GM12878 (cell line): ENCODE results near the gene GPC6.

ENCODE experiments used
- ATF7 ChIP-seq: fragments of 450-650 bp; IDR thresholded peaks from 2 replicates; pipeline ENCODE4 v1.6.1; 2016; ENCODE audit warnings: low read depth, mild to moderate bottlenecking
- CEBPB ChIP-seq, 2 experiments: fragments of 150-350 bp in 1 of 2; IDR thresholded peaks; 2 replicates each; pipeline ENCODE4 v1.6.1; 2012 to 2014; ENCODE audit warnings: low read depth in 2 of 2, low read length in 2 of 2, borderline replicate concordance in 1 of 2, inconsistent platforms in 1 of 2
- CTCF ChIP-seq, 3 experiments: IDR thresholded peaks in 2 of 3; conservative IDR thresholded peaks in 1 of 3; 2 replicates each; pipeline ENCODE4 v1.5.1; 2011; ENCODE audit warnings: low read depth in 3 of 3, low read length in 3 of 3, mild to moderate bottlenecking in 3 of 3, control low read depth in 2 of 3, moderate library complexity in 2 of 3, inconsistent platforms in 1 of 3, mixed read lengths in 1 of 3; ENCODE audit not compliant: control insufficient read depth in 2 of 3, insufficient read depth in 1 of 3; ENCODE audit errors: extremely low read depth in 1 of 3
- NFYB ChIP-seq: IDR thresholded peaks from 2 replicates; pipeline ENCODE4 v1.6.1; 2011; ENCODE audit warnings: low read depth, mild to moderate bottlenecking, low read length, improper control_type of control experiment, moderate library complexity; ENCODE audit not compliant: insufficient read depth
- RAD21 ChIP-seq: IDR thresholded peaks from 2 replicates; pipeline ENCODE4 v1.6.1; 2011; ENCODE audit warnings: mild to moderate bottlenecking, low read depth, low read length, moderate library complexity; ENCODE audit not compliant: insufficient read depth
- SMC3 ChIP-seq: IDR thresholded peaks from 2 replicates; pipeline ENCODE4 v1.6.1; 2011; ENCODE audit warnings: low read length, improper control_type of control experiment, borderline replicate concordance
- ZBTB33 ChIP-seq: fragments of 450-650 bp; IDR thresholded peaks from 2 replicates; pipeline ENCODE4 v1.6.1; 2017; ENCODE audit warnings: mild to moderate bottlenecking
- TF ChIP-seq, protein P1 (sequence below): IDR thresholded peaks from 2 replicates; pipeline ENCODE4 v1.6.1; 2011; ENCODE audit warnings: borderline replicate concordance, low read depth, mild to moderate bottlenecking, moderate library complexity, mixed read lengths, low read length; ENCODE audit not compliant: insufficient read depth; ENCODE audit errors: extremely low read length

- no peak for TF ChIP-seq CTCF (IDR thresholded peaks at IDR 0.05 in 2 of 3, conservative IDR thresholded peaks at IDR 0.05 in 1 of 3; ENCODE audit: control insufficient read depth in 2 of 3, extremely low read depth in 1 of 3, insufficient read depth in 1 of 3, low read depth in 3 of 3, low read length in 3 of 3)
- TF ChIP-seq SMC3: no peak
- TF ChIP-seq CEBPB (IDR thresholded peaks at IDR 0.05; ENCODE audit: borderline replicate concordance in 1 of 2, low read depth in 2 of 2, low read length in 2 of 2): no peak
- no peak for TF ChIP-seq RAD21
- no peak for TF ChIP-seq NFYB
- TF ChIP-seq, protein P1, sequence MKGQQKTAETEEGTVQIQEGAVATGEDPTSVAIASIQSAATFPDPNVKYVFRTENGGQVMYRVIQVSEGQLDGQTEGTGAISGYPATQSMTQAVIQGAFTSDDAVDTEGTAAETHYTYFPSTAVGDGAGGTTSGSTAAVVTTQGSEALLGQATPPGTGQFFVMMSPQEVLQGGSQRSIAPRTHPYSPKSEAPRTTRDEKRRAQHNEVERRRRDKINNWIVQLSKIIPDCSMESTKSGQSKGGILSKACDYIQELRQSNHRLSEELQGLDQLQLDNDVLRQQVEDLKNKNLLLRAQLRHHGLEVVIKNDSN: no peak
- TF ChIP-seq ZBTB33: no peak
- no peak for TF ChIP-seq ATF7
Observed at GRCh38 chr13:93283255-93283654, 56.6 kb downstream of the GPC6 start.
